GM21423 (cell line): Measurements from ENCODE around the gene CSTF1.
"Not testable (repeated sequence)": the region's sequence is repeated elsewhere in the genome, so short reads cannot be mapped to it uniquely, and the experiment has no call there.

Experiments used
- ATAC-seq: cut with Tn5 transposase; IDR thresholded peaks from one replicate; pipeline ENCODE4 v1.9.1; 2021; ENCODE audit warnings: mild to moderate bottlenecking, moderate library complexity; ENCODE audit not compliant: unreplicated experiment

CSTF1 gene

DNA sequence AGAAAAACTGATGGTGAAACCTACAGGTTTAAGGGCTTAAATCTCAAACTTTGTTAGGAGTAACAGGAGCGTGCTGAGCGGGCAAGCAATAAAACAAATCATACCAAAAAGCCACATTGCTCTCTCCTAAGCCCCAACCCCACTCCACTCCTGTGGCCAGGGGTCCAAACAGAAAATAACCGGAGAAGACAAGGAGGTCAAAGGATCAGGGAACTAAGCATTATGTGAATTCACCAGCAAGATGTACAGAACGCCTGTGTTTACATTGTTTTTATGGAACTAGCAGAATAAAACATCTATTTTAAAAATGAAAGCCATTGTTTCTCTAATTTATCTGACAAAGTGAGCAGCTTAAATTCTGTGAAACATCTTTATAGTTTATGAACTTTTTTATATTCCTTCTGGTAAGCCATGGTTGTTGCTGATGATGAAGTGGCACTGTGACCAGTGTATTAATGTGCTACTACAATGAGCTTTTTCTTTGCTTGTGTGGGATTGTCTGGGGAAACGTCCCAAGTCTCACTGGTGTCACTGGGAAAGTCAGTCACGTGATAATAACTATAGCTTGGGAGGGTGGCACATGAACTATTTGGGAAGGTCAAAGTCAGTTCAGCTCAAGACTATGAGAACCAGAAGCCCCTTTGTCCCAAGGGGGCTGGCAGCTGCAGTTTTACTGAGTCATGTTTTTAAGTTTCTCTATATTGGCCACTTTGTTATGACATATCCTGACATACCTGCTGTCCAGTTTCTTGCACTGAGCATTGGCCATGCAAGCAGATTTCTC is 23.9 kb upstream of the CSTF1 start:
- no peak for ATAC-seq

DNA sequence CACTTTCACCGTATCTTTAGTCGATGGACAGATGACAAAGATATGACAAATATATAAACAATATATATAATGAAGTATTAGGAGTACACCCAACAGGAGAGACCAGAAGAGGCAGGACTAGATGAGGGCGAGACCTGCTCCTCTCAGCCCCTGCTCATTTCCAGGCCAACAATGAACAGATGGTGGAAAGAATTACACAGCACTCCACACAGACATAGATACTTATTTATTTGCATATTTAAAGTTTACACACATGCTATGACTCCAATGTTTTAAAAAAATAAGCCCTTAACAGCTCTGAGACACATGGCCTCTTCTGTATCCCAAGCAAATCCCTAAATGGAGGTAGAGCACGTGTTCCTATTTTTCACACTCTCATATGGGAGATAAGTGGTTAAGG is 23.3 kb upstream of the CSTF1 start:
- ATAC-seq, result no peak

DNA sequence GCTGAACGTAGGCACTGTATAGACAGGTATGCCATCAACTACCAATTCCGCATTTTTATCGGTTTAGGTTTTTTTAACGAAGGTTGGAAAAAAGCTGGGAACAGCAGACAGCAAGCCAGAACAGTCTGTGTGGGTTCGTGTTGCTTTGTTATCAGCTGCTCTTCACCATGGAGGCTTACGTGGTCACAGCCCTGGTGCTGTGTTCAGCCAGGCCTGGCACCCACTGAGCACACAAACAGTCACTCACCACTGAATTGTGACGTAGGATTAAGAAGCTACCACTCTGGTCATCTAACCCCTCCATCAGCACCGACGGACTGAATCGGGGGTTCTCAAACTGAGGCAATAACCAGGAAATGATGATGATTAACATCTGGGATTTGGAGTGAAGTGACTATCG is 20.5 kb upstream of the CSTF1 start:
- ATAC-seq, result no peak

DNA sequence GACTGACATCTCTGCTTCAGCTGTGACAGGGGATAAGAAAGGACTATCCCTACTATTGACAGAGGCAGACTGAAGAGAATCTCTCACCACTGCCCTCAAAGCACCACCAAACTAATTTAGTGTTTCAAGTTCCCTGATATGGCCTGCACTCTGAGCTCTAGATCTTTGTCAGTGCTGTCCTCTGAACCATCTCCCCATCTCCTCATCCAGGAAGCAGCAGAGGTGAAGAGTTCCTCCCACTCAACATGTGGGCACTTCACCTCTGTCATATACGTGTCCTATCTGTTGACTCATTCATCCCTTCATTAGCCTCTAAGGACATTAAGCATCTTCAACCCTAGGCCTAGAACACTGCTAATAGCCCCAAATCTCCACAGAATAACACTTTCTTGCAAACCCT is 19.6 kb upstream of the CSTF1 start:
- no peak for ATAC-seq

DNA sequence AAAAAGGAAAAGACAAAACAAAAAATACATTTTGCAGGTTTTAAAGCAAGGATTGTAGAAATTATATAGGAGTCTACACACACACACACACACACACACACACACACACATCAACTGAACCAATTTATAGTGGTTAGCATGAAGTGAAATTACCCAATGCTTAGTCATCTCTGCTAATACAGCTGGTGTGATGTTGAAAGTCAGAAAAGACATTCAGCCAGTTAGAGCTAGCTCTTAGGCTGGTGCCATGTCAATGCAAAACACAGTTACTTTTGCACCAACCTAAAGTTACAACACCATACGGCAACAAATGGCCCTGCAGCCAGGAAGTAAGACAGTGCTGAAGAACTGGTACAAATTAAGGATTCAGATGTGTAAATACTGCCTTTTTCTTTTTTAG is 18.5 kb upstream of the CSTF1 start:
- peak; percentile 62 for ATAC-seq

DNA sequence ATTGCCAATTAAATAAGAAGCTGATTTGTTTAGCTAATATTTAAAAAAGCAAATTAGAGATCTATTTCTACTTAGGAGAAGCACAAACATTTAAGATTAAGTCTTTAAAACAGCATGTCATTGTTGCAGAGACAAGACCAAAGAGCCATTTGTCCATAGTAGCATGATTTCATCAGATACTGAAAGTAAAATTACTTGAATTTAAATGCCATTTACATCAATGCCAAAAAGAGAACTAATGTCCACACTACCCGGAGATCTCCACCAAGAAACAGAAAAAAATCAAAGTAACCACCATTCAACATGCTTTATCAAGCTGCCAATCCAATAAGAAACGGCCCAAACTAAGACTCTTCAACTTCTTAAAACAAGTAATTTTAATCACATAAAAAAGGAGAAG is 16.1 kb upstream of the CSTF1 start:
- ATAC-seq, result no peak

DNA sequence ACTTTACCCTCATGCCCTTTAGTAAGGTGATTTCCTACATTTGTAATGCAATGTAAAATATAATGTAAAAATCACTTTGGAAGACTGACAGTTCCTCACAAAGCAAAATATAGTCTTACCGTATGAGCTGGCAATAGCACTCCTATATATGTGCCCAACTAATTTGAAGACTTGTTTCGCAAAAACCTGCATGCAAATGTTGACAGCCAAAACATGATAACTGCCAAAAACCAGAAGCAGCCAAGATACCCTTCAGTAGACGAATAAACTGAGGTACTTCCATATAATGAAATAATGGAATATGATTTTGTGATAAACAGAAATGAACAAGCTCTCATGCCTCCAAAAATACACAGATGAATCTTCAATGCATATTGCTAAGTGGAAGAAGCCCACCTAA is 14.1 kb upstream of the CSTF1 start:
- ATAC-seq, result no peak

DNA sequence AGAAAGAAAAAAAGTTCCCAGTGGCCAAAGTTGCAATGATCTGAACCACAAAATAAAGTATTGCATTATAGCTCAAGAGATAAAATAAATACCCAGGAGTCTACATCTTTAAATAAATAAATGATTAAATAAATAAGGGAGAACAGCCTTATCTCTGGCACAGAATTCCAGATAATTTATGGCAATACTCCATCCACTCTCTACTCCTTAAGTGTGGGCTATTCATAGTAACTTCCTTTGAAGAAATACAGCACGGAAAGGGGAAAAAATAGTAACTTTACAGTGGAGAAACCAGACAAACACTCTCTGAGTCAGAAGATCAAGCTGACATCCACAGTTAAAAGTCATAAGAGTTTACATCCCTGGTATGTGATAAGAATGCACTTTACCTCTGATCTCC is 12.1 kb upstream of the CSTF1 start:
- no peak for ATAC-seq

DNA sequence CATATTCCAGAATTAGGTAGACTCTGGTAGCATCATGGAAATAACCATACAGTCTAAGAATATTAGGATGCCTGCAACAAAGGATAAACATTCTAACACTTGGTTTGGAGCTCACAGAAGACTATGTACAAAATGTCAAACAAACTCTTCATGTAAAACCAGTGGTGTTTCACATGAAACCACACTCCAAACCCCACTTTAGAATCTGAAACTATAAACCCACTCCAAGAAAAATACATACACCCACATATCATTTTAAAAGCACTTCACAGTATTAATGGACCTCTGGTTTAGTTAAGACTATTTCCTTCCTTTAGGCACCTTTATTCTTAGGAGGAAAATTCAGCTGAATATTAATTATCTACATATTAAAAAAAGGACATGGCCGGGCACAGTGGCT is 10.9 kb upstream of the CSTF1 start:
- ATAC-seq, result no peak

DNA sequence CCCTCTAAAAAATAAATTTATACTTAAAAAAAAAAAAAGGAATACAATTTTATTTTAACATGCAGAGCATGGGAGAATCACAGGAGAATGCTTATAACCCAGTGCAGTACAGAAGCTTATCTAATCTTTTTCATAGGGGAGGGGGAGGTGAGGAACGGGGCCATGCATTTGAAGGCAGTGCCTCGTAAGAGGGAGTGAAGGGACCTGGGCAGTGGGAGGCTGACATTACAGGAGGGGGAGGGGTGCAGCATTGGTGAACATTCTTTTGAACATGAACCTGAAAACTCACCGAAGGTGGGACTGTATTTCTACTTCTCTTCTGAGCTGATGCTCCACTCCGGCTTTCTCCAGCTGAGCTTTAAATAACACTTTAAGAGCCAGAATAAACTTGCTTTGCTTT is 9.7 kb upstream of the CSTF1 start:
- no peak for ATAC-seq

DNA sequence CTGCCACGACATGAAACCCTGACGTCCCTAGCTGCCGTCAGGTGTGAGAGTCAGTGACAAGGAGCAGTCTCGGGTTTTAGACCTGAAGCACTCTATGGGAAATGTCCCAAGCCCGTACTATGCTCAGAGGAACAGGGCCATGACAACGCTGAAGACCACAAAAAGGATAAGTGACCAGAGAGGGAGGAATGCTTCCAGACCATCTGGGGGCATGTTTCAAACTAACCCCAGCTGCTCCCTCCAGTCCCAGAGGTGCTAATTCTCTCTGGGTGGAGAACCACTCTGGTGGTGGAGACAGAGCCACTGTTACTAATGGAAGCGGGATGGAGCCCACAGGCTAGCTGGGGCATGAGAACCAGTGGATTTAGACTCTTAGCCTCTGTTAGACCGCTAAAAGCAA is 9.1 kb upstream of the CSTF1 start:
- ATAC-seq, result no peak

DNA sequence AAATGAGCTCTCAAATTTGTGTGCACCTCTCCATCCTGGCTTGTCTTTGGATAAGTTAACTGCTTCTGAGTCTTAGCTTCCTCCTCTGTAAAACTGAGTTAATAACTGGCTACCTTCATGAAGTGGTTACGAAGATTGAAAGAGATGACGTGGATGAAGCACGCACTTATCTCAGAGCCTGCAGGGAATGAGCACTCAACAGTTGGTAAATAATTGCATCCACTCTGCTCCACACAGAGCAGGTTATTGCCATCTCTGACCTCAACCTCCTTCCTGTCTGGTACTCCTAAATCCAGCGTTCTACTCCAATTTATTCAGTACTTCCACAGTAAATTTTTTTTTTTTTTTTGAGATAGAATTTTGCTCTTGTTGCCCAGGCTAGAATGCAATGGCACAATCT is 7.3 kb upstream of the CSTF1 start:
- ATAC-seq, result no peak

DNA sequence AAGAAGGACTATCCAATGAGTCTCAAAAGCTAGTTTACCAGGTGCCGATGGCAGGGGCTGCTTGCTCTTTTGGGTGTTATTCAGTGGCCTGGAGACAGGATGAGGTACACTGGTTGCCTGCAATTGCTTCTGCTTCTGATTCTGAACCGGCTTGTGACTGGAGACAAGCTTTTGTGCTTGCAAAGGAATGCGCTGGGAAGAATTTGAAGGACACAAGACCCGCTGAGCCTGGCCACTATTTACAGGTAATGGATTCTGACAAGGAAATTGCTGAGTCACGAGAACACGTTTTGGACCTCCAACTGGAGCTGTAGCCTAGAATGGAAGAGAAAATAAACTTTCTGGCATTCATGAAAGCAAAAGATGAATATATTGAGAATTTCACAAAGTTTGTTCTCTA is 6.2 kb upstream of the CSTF1 start:
- no peak for ATAC-seq

DNA sequence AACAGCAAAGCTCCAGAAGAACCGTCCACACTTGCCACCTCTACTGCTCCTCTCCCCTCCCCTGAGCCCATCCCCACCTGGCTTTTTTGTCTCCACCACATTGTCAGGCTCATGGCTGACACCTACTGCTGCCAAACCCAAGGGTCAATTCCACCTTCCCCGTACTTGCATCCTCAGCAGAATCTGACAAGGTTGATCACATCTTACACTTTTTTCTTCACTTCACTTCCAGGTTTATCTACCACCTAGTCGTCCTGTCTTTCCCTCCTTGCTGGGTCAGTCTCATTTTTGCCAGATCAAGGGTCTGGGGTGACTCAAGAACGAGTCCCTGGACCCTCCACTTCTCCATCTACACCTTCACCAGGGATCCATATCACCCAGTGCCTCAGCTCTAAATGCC is 3.6 kb upstream of the CSTF1 start:
- no peak for ATAC-seq

DNA sequence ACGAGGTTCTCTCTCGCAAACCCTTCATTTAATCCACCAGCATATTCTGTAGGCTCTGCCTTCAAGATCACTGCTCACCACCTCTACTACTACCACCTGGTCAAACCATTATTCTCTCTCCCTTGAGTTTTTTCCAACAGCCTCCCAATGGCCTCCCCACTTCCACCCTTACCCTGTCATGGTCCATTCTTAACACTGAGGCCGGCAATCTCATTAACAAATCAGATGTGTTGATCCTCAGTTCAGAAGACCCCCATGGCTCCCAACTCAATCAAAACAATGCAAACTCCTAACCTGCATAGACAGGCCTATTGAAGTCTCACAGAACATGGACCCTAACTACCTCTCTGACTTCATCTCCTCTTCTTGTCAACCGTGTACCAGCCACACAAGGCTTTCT is 2.6 kb upstream of the CSTF1 start:
- no peak for ATAC-seq

DNA sequence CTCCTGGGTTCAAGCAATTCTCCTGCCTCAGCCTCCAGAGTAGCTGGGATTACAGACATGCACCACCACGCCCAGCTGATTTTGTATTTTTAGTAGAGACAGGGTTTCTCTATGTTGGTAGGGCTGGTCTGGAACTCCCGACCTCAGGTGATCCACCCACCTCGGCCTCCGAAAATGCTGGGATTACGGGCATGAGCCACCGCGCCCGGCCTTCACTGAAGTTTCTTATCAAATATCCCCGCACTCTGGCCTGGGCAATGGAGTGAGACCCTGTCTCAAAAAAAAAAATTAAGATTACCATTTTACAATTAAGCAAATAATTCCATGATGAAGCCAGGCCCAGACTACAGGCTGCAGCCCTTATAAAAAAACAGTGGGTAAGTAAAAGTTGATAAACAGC is 2.0 kb upstream of the CSTF1 start:
- not testable (repeated sequence) for ATAC-seq

DNA sequence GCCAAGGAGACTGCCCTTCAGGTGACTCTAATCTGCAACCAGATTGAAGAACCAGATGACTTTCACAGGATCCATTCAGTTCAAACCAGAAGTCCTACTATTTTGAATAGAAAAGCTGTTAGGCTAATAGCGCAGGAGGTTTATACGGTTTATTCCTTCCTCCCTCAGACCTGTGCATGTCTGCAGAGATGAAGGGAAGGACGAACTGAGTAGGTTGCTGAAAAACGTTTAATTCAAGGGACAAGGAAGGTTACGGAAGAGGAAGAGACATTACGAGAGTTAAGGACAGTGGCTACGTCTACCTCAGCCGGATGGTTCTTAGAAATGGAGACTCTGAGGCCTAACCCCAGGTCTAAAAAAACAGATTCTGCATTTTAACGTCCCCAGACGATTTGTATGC is 1.4 kb upstream of the CSTF1 start:
- ATAC-seq, result no peak

DNA sequence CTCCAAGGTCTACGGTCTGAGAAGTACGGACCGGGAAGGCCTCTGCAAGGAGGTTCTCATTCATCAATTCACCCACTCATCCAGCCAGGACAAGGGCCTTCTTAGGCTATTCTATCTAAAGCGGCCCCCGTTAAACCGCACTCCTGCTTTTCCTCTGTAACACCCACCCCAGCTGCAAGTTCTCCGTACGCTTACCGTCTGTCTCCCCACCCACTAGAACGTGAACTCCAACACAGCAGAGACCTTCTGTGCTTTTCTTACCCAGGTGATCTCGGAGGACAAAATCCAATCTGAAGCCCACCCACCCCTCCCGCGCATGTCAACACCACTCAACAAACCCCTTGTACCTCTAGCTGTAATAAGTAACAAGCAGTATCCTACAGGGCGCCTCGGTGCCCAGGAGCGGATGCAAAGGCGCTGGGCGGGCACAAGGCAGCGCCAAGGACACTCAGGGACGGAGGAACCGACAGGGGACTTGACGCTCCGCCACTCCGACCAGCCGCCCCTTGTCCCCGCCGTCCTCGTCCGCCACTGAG is 781 bp upstream of the CSTF1 start:
- ATAC-seq, result peak; percentile 24

DNA sequence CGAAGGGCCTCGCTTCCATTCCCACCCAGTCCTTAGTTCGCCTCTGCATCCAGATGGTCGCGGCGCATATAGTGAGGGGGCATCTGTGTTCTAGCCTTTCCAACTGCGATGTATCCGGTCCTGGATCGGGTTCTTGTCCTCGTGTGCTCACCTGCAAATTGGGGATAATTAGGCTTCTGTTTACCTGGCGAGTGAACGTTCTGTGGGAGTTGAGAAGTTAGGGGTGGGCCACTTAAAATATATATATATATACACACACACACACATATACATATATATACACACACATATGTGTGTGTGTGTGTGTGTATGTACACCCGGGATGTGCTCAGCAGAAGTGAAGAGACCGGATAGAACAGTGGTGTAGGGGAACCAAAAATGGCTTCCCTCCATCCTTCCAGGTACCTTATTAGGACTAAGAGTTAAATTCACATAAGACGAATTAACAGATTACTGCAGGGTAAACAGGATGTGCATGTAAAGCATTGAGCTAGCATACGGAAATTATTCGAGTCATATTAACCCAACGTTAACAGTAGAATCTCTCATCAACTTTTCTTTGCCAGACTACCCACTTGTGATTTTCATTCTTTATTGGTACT is 537 bp downstream of the CSTF1 start:
- ATAC-seq, result no peak

DNA sequence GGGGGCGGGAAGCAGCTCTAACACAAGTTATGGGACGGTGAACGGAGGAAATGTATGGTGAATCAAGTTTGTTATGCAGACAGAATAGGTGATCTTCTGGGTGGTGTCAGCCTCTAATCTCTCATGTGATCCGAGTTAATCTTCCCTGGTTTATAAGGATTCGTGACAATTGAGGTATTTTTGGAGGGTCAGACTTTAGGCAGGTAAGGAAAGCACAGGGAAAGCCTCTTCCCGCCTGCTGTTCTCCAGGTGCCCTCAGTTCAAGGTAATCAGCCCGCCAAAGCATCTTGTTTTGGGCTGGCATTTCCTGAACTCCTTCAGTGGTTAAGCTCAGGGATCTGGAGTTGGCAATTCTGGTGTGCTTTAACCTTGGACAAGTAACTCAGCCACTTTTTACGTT is 1.2 kb downstream of the CSTF1 start:
- no peak for ATAC-seq

DNA sequence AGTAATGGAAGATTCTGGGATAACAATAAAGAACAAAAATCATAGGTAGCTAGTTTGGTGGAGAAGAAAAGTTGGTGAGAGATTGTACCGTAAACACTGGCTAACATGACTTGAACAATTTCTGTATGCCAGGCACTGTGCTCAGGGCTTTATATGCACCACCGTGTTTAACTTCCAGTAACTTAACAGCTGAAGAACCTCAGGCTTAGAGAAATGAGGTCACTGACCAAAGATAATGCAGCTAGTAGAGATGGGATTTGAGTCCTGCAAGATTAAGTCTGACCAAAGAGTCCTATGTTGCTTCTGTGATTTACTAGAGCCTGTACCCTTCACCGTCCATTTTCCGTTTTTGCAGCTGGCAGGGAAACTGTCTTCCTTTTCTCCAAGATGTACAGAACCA is 2.7 kb downstream of the CSTF1 start:
- ATAC-seq, result no peak

DNA sequence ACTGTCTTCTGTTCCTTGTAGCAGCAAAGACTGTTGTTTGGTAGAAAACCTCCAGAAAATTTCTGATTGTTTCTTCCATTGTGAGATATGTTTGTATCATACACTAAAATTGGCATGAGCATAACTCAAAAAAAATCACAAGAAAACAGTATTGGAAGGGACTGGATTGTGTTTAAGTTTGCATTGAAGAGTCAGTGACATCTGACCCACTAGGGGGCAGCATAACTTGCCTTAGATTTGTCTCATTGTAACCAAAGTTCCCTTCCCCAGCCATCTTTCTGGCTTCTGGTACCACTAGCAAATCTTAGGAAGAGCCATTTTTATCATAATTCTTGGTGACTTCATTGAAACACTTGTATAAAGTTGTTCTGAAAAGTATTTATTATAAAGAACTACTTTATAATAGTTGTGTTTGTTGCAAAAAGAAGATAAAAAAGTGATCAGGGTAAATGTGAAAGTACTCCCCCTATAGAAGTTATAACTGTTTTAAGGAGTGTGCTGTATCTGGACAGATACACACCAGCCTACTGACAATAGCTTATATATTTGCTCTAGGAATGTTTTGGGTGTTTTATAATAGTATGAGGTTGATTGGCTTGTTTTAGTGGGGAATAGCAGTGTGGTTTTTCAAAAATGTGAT is 7.7 kb downstream of the CSTF1 start:
- peak; percentile 56 for ATAC-seq
